NCI-H1436 treated with DMSO at 0.1 percent for 48 hours (cell line): ENCODE results near the gene IMMP1L.

Experiments
- DNase-seq: peaks from one replicate; lab custom pipeline; 2025; lab: John Stamatoyannopoulos, UW

The IMMP1L gene

DNA sequence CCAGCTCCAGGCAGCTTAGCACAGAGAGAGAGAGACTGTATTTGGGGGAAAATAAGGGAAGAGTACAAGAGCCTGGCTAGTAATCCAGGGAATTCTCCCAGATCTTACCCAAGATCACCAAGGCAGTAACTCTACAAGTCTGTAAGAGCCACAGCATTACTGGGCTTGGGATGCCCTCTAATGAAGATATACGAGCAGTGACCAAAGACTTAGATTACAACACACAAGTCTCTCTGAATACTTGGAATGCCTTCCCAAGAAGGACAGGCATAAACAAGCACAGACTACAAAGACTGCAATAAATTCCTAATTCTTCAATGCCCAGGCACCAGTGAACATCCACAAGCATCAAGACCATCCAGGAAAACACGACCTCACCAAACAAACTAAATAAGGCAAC is 122.0 kb downstream of the IMMP1L start:
- no peak for DNase-seq

DNA sequence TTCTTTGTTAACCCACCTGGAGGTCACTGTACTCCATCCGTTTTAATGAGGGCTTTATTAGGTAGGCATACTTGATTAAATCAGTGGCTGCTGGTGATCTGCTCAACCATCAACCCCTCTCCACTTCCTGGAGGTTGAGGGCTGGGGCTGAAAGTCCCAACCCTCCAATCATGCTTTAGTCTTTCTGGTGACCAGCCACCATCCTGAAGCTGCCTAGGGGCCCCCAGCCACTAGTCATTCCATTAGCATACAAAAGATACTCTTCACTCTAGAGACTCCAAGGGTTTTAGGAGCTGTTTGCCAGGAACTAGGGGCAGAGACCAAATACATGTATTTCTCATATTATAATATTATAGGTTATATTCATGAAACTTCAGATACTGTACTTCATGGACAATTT is 126.3 kb downstream of the IMMP1L start:
- no peak for DNase-seq
